HG03039 (cell line): ENCODE results near the gene SYP.
"Not testable (repeated sequence)": the region's sequence is repeated elsewhere in the genome, so short reads cannot be mapped to it uniquely, and the experiment has no call there.

Source experiments
- ATAC-seq: cut with Tn5 transposase; IDR thresholded peaks from one replicate; pipeline ENCODE4 v1.9.1; 2021; ENCODE audit warnings: mild to moderate bottlenecking, moderate library complexity; ENCODE audit not compliant: unreplicated experiment

Gene SYP

GRCh38 chrX:49171752-49172279 lies 28.2 kb downstream of the SYP start, which contains the start of gene PLP2:
TSS of gene PLP2 (plus strand) at chrX:49171898. CDS start at chrX:49172001, 103 bp downstream.
- ATAC-seq = peak; percentile 33

- no peak for ATAC-seq
These were observed 32.3 kb downstream of the SYP start for GRCh38 chrX:49167740-49168108.

GRCh38 chrX:49166914-49167739 lies 32.9 kb downstream of the SYP start:
- no peak for ATAC-seq

- peak; percentile 33 for ATAC-seq
These were observed 33.8 kb downstream of the SYP start for GRCh38 chrX:49165901-49166881.

GRCh38 chrX:49164589-49165360 lies 35.2 kb downstream of the SYP start:
- ATAC-seq = no peak

- ATAC-seq = peak; percentile 46
These were observed 36.2 kb downstream of the SYP start for GRCh38 chrX:49163555-49164419.

- ATAC-seq = no peak
These were observed 37.4 kb downstream of the SYP start, which contains the start of gene MAGIX for GRCh38 chrX:49162620-49163019. TSS of gene MAGIX (plus strand) at chrX:49162758. CDS start at chrX:49162890, 132 bp downstream.

GRCh38 chrX:49161632-49162031 lies 38.4 kb downstream of the SYP start:
- ATAC-seq = no peak

GRCh38 chrX:49160908-49161307 lies 39.1 kb downstream of the SYP start:
- no peak for ATAC-seq

GRCh38 chrX:49157194-49157593 lies 42.8 kb downstream of the SYP start:
- no peak for ATAC-seq

- peak; percentile 89 for ATAC-seq
These were observed 43.8 kb downstream of the SYP start for GRCh38 chrX:49155900-49156837.

GRCh38 chrX:49155243-49155899 lies 44.6 kb downstream of the SYP start:
- ATAC-seq = no peak

GRCh38 chrX:49153467-49153866 lies 46.5 kb downstream of the SYP start:
- no peak for ATAC-seq

- ATAC-seq = not testable (repeated sequence)
These were observed 50.7 kb downstream of the SYP start for GRCh38 chrX:49149291-49149690.

GRCh38 chrX:49148390-49149100 lies 51.4 kb downstream of the SYP start:
- ATAC-seq = not testable (repeated sequence)

- ATAC-seq = no peak
These were observed 52.1 kb downstream of the SYP start for GRCh38 chrX:49147936-49148335.

GRCh38 chrX:49147282-49147681 lies 52.7 kb downstream of the SYP start:
- no peak for ATAC-seq
